ENCODE data around the gene UNC93A. TPM values are rescaled to one million over a fixed set of nuclear protein-coding genes. Genes with fewer than 3 reads are reported as not detected.
"Not testable (repeated sequence)": the region's sequence is repeated elsewhere in the genome, so short reads cannot be mapped to it uniquely, and the experiment has no call there.

Gene UNC93A
- total RNA-seq, 4 donors from 2014 or later = 38.0 to 111 (median 76.1) TPM

- no peak overlapping the region for H3K4me3 ChIP-seq (ENCODE audit: low read depth, poor library complexity, severe bottlenecking)
- TF ChIP-seq CTCF (IDR thresholded peaks at IDR 0.05) (no peak), POLR2A (IDR thresholded peaks at IDR 0.05) (no peak)
- 87 to 90% methylated on average over 21 of the region's 21 CpGs for WGBS, 2 donors
- intact Hi-C loops (cut with DNase I; ENCODE audit: low total_unique reads) = no loop called here
- DNase-seq (ENCODE audit: low spot score in 2 of 2) = no peak
These were observed 24.1 kb upstream of the UNC93A start for GRCh38 chr6:167266830-167267555.

- intact Hi-C loops (cut with DNase I; ENCODE audit: low total_unique reads); DNase-seq (ENCODE audit: low spot score in 2 of 2); H3K4me3 ChIP-seq (ENCODE audit: low read depth, poor library complexity, severe bottlenecking): not testable (repeated sequence)
- 64 to 79% methylated on average over 3 of the region's 3 CpGs for WGBS, 2 donors
These were observed 23.6 kb upstream of the UNC93A start for GRCh38 chr6:167267556-167267898.

- WGBS, 2 donors = 78 to 85% methylated on average over 12 of the region's 12 CpGs
- intact Hi-C loops (cut with DNase I; ENCODE audit: low total_unique reads) = no loop called here
- no peak for TF ChIP-seq CTCF (IDR thresholded peaks at IDR 0.05)
- TF ChIP-seq POLR2A (IDR thresholded peaks at IDR 0.05) = no peak
- no peak overlapping the region for H3K4me3 ChIP-seq (ENCODE audit: low read depth, poor library complexity, severe bottlenecking)
- DNase-seq (ENCODE audit: low spot score in 2 of 2) = peak in 1 of 2 donors; percentile 76
These were observed 23.2 kb upstream of the UNC93A start for GRCh38 chr6:167267921-167268401.

GRCh38 chr6:167268683-167269280 lies 22.3 kb upstream of the UNC93A start:
- TF ChIP-seq POLR2A (IDR thresholded peaks at IDR 0.05) (no peak), CTCF (IDR thresholded peaks at IDR 0.05) (no peak)
- 65 to 66% methylated on average over 20 of the region's 20 CpGs for WGBS, 2 donors
- DNase-seq (ENCODE audit: low spot score in 2 of 2) = peak in 1 of 2 donors; percentile 79
- intact Hi-C loops (cut with DNase I; ENCODE audit: low total_unique reads) = no loop called here
- no peak overlapping the region for H3K4me3 ChIP-seq (ENCODE audit: low read depth, poor library complexity, severe bottlenecking)

GRCh38 chr6:167270499-167271311 lies 20.4 kb upstream of the UNC93A start:
- no peak for TF ChIP-seq POLR2A (IDR thresholded peaks at IDR 0.05)
- TF ChIP-seq CTCF (IDR thresholded peaks at IDR 0.05) = no peak
- 74 to 77% methylated on average over 26 of the region's 26 CpGs for WGBS, 2 donors
- peak in 1 of 2 donors; percentile 68 for DNase-seq (ENCODE audit: low spot score in 2 of 2)
- intact Hi-C loops (cut with DNase I; ENCODE audit: low total_unique reads) = no loop called here
- no peak overlapping the region for H3K4me3 ChIP-seq (ENCODE audit: low read depth, poor library complexity, severe bottlenecking)

- 76 to 88% methylated on average over 6 of the region's 6 CpGs for WGBS, 2 donors
- H3K4me3 ChIP-seq (ENCODE audit: low read depth, poor library complexity, severe bottlenecking) = no peak overlapping the region
- intact Hi-C loops (cut with DNase I; ENCODE audit: low total_unique reads) = no loop called here
- DNase-seq (ENCODE audit: low spot score in 2 of 2) = no peak
- TF ChIP-seq CTCF (IDR thresholded peaks at IDR 0.05) (no peak), POLR2A (IDR thresholded peaks at IDR 0.05) (no peak)
These were observed 19.0 kb upstream of the UNC93A start for GRCh38 chr6:167272151-167272550.
